NCI-H187 treated with DMSO at 0.1 percent for 48 hours (cell line): ENCODE data around the gene DHX8.
"Not testable (repeated sequence)": the region's sequence is repeated elsewhere in the genome, so short reads cannot be mapped to it uniquely, and the experiment has no call there.

Source experiments
- DNase-seq: peaks from one replicate; lab custom pipeline; 2025; lab: John Stamatoyannopoulos, UW

Gene DHX8

DNA sequence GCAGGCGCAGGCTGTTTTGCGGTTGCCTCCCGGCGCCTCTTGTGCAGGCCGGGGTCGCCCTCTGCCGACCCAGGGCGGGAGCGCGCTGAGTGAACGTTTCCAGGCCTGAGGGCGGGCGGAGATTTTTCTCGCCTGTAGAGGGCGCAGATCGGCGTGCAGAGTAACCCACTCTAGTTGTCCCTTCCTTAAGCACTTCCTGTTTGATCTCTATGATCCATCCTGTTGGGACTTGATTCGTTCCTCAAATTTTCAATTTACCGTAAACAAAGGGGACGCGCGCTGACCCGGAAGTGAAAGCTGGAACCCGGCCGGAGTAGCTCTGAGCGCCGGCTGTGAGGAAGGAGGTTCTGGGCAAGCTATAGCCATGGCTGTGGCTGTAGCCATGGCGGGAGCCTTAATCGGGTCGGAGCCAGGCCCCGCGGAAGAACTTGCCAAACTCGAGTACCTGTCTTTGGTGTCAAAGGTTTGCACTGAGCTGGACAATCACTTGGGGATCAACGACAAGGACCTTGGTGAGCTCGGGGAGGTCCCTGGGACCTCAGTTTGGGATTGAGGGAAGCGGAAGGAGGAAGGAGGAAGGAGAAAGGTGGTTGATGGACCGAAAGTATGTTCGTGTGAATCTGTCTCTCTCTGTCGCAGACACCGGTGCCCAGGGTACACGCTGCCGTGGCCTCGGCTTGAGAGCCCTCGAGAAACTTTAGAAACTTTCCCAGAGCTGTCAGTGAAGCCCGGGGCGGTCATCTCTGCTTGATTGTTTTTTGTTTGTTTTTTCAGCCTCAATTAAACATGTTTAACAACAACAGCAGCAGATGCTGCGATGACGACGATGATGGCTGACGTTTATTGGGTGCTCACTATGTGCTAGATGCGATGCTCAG lies at the start of gene DHX8:
Gene DHX8 (plus strand): TSS at position 302 of the 878 bp plus-strand sequence. CDS start 63 bp downstream, at position 365.
- DNase-seq = peak; percentile 95

DNA sequence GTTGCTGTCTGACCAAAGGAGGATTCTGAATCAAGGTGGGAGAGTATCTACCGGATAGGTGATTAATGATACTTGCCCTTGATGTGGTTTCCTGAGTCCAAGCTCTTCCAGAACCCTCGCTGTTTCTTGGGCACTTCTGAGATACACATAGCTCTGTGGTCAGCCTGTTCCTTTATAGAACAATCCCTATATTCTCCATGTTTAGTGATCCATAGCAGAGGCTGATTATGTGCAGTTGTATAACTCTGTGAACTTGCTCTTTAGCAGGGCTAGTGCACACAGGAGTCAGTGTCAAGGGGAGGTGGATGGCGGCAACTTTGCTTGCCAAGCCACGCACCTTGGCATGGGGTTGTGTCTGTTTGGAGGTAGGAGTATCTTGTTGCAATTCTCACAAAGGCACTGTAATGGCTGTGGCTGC lies 48.9 kb upstream of the DHX8 start:
- DNase-seq = no peak

DNA sequence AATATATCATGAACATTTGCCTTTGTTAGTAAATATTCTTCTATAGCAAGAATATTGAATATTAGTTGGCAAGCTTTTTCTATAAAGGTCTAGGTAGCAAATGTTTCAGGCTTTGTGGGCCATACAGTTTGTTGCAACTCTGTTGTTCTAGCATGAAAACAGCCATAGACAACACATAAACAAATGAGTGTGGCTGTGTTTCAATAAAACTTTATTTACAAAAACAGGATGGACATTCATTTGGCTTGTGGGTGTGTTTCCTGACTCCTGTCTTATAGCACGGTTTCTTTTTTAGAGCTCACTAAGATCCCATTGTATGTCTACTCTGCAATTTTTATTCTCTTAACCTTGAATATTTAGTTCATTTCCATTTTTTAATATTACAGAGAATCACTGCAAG lies 46.0 kb upstream of the DHX8 start:
- no peak for DNase-seq

DNA sequence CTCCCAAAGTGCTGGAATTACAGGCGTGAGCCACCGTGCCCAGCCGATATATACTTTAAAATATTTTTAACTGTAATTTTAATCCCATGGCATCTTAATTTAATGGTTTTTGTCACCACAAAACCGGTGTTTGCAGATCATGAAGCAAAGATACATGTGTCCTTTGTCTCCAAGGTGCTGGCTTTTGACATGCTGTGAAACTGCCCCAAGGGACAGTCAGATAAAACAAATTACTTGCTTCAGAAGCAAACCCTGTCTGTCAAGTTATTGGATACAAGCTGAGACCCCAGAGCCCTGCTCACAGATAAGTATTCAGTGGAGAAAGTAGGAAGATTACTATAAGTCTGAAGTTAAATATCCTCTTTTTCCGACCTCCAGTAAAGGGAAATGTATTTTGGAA lies 45.1 kb upstream of the DHX8 start:
- no peak for DNase-seq

DNA sequence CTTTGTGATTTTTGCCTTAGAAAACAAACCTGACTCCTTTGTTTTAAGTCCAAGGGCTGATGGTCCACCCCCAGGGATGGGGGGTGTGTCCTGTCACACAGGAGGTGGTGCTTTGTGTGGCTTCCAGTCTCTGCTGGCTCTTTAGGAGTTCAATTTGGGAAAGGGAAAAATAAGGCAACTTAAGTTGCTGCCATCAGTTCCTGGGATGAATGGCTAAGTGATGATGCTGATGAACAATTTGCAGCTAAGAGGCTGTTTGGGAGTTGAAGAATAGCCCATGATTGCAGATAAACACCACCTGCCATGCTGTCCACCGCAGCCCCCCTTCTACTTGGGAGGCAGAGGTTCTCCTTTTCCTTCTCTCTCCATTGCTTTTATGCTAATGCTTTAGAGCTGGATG lies 44.7 kb upstream of the DHX8 start:
- no peak for DNase-seq

DNA sequence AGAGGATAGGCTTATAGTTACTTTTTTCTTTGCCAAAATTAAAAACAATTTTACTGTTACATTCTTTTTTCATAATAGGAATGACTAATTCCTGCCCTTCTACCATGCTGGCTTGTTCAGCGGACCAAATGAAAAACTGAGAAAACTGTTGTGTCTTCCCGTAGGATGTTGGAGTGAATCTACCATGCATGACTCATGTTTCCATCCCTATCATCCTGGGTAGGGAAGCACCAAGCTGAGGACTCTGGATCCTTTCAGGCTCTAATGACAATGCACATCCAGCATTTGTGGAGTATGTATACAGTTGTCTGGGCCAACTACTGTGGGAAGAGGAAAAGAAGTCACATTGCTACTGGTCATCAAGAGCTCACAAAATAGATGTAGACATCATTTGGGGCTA lies 41.1 kb upstream of the DHX8 start:
- DNase-seq = no peak

DNA sequence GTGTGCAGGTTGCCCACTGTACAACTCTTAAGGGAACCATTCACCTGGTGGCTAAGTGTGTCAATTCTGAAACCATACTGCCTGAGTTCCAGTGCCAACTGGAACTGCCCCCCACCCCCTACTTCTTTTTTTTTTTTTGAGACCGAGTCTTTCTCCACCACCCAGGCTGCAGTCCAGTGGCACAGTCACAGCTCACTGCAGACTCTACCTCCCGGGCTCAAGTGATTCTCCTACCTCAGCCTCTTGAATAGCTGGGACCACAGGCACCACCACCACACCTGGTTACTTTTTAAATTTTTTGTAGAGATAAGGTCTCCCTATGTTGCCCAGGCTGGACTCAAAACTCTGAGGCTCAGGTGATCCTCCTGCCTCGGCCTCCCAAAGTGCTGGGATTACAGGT lies 40.4 kb upstream of the DHX8 start:
- no peak for DNase-seq

DNA sequence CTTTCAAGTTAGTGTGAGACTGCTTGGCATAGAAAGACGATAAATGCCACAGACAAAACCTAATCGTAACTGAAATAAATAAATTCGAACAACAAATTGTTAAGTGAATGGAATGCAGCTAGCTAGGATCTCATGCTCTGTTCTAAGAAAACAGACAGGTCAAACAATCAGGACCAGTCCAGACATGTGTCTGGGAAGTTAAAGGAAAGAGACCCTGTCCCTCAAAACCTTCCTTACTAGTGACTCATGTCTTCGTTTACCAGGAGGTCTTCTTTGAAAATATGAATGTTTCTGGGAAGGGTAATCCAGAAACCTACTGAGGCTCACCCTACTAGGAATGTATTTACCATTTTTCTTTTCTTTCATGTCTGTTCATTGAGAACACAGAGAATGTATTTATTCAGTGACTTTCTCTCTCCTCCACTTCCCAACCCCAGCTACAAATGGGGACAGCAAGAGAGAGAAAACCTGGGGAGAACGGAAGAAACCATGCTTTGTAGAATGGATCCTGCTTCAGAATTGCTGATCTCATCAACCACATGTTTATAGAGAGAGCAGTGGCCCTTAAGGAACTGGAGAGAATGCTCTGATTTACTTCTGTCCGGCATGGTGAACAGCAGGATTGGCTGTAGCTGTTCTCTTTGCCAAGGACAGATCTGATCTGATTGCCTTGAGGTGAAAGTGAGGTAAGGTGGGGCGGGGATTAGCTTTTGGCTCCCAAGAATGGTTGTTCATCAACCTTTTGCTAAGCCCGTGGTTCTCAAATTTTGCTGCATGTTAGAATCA lies 39.4 kb upstream of the DHX8 start:
- no peak for DNase-seq

DNA sequence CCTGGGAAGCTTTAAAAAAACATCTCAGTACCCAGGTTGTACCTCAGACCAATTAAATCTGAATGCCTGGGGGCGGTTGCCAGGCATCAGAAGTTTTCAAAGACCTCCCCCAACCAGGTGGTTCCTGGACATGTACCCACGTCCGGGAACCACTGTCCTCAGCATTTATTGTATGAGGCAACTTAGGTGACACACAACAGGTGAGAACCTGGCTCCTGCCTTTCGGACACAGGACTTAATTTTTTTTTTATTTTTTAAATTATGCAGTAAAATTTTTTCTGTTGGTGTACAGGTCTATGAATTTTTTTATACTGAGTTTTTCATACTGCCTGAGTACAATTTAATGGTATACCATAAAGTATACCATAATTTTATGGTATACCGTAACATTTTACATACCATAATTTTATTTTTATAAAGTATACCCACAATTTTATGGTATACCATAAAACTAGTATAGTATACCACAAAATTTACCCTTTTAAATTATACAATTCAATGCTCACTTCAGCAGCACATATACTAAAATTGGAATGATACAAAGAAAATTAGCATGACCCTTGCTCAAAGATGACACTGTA lies 38.7 kb upstream of the DHX8 start:
- DNase-seq = no peak

DNA sequence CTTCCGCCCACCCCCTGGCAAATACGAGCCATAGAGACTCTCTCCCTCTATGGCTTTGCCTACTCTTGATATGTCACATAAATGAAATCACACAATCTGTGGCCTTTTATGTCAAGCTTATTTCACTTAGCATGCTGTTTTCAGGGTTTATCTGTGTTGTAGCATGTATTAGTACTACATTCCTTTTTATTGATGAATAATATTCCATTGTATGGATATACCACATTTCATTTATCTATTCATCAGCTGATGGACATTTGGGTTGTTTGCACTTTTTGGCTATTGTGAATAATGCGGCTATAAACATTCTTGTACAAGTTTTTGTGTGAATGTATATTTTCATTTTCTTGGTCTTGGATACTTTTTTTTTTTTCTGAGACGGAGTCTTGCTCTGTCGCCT lies 37.0 kb upstream of the DHX8 start:
- DNase-seq = no peak

DNA sequence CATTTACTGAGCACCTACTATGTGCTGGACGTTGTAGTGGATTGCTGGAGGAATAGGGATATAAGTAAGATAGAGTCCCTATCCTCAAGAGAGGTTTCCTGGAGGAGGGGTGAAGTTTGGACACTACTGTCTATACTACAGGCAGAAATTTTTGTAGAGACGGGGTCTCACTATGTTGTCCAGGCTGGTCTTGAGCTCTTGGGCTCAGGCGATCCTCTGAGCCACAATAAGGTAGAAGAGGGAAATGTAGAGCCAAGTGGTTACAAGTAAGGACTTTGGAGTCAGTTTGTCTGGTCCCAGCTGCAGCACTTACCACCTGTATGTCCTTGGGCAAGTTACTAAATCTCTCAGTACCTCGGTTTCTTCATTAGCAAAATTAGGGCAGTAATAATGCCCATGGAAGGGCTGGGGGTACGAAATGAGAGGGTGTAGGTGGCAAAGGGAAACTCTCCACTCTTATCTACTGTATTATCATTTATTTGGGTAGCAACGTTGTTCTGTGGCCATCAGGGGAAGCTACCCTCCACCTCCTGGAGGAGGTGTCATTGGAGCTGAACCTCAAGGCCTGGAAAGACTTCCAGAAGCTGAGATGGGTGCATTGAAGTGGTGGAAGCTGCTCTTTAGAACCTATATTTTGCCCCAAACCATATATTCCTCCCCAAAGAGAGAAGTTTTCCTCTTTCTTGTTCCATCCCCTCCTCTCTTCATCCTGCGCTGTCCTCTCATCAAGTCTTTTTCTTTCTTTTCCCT lies 34.9 kb upstream of the DHX8 start:
- no peak for DNase-seq

DNA sequence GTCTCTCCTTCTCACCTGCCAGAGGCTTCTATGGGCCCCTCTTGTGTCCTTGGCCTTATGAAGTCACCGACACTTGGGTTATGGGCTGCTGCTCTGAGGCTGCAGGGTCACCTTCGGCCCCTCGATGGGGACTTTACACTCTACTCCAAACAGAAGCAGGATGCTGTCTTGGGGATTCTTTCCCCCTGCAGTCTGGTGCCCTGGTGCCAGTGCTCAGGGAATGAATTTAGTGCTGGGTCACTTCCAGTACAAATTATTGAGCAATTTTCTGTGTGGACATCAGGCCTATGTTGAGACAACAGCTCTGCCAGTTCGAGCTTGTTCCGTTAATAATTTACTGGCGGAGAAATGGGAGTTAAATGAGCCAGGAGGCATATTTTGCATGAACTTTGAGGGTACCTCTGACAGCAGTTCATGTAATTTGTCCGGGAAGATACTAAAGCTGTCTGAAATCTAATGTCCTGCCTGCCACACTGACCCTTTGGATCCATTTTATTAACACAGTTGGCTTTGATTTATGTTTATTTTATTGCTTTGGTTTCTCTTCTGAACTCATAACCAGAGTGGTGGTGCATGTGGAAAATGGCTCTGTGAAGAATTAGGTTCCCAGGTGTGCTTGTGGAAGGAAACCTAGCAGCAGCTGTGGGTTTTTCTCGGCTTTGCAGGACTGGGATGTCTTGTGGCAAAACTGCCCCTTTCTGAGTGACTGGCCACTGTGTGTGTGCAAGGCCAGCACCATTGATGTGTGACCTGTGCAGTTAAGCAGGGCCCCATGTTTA lies 34.1 kb upstream of the DHX8 start:
- no peak for DNase-seq

DNA sequence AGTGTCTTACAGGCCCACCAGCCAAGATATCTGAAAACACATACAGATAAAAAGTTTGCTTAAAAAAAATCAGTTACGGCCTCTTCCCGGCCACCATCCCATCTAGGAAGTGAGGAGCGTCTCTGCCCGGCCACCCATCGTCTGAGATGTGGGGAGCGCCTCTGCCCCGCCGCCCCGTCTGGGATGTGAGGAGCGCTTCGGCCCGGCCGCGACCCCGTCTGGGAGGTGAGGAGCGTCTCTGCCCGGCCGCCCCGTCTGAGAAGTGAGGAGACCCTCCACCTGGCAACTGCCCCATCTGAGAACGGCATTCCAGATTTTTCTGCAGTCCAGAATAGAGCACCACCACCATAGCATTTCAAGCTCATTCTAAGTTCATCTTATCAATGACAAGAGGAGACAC lies 33.0 kb upstream of the DHX8 start:
- DNase-seq = not testable (repeated sequence)

DNA sequence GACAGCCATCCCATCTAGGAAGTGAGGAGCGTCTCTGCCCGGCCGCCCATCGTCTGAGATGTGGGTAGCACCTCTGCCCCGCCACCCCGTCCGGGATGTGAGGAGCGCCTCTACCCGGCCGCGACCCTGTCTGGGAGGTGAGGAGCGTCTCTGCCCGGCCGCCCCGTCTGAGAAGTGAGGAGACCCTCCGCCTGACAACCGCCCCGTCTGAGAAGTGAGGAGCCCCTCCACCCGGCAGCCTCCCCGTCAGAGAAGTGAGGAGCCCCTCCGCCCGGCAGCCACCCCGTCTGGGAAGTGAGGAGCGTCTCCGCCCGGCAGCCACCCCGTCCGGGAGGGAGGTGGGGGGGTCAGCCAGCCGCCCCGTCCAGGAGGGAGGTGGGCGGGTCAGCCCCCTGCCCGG lies 32.0 kb upstream of the DHX8 start:
- DNase-seq = not testable (repeated sequence)

DNA sequence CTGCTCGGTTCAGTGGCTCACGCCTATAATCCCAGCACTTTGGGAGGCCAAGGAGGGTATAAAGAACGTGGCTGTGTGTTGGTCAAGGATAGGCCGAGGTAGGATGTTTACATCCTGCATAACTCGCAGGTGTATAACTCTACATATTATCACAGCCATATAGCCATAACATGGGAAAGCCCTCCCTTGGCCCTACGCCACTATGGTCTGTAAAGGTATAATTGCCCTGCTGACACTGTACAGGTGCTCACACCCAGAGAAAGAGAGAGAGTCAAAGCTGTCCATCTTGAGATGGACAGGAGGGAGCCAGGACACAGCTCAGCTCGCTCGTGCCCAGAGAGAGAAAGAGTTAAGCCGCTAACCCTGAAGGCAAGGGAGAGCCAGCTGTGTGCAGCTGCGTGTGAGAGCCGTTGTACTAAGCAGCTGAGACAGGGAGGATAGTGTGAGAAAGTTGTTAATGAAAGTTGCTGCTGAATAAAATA lies 30.4 kb upstream of the DHX8 start:
- no peak for DNase-seq

DNA sequence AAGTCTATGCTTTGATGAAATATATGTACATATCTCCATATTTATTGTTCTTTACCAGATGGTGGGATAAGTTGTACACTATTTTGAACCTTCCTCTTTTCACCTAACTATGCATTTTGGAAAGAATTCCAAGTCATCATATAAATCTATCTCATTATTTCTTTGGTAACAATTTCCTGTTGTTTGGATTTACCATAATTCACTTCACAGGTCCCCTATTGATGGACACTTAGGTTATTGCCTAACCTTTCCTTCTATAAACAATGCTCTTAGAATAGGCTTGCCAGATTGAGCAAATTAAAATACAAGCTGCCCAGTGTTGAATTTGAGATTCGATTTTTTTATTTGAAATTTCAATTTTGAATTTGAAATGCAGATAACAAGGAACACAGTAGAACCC lies 28.9 kb upstream of the DHX8 start:
- no peak for DNase-seq

DNA sequence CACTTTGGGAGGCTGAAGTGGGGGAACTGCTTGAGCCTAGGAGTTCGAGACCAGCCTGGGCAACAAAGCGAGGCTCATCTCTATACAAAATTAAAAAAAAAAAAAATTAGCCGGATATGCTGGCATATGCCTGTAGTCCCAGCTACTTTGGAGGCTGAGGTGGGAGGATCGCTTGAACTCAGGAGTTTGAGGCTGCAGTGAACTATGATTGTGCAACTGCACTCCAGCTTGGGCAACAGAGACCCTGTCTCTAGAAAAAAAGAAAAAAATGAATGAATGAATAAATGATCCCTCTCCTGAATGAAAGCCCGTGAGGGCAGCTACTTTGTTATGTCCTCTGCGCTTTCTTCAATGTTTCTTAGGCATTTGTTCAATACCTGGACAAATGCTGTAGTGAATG lies 27.7 kb upstream of the DHX8 start:
- no peak for DNase-seq

DNA sequence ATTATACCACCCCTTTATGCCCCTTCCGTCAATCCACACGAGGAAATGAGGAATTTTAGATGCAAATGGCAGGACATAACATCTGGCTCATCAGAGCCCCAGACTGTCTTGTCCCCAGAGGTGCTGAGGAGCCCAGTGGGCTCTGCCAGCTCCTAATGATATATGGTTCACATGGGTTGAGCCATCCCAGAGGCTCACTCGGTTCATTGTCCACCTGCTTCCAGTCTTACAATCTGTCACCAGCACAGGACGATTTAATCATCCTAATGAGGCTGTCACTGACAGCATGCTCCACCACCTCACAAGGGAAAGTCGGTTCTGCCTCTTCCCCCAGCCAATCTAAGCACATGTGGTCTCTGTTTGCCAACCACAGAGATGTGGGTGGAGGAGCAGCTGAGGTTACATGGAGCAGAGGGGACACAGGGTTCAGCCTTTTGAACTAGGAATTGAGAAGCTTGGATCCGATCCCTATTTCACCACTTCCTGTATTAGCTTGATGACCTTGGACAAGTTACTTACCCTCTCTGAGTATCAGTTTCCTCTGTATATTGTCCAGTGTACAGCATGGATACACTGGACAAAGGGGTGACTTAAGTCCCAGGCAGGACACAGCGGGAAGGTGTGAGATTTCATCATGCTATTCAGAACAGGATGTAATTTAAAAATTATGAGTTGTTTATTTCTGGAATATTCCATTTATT lies 27.0 kb upstream of the DHX8 start:
- no peak for DNase-seq

DNA sequence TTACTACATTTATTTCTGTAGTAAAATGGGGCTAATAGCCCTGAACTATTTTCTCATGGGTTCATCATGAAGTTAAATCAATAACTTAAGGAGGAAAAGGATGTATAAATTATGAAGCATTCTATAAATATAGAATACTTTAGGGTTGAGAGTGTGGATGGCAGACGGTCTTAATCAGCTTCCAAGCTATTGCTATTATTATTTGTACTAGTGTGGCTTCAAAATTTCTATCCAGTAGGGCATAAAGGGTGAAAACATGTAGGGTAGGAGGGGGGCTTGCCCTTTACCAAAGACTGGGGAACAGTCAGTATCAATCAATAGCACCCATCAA lies 26.4 kb upstream of the DHX8 start:
- no peak for DNase-seq

DNA sequence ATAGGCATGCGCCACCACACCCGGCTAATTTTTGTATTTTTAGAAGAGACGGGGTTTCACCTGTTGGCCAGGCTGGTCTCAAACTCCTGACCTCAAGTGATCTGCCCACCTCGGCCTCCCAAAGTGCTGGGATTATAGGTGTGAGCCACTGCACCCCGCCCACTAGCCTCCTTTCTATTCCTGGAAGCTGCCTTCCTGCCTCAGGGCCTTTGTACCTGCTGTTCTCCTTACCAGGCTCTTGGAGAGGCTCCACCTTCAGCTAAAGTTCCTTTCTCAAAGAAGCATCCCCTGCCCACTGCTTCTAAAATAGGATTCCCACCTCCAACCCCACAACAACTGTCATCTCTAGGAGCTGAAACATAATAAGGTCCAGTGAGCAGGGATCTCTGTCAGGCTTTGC lies 23.9 kb upstream of the DHX8 start:
- not testable (repeated sequence) for DNase-seq

DNA sequence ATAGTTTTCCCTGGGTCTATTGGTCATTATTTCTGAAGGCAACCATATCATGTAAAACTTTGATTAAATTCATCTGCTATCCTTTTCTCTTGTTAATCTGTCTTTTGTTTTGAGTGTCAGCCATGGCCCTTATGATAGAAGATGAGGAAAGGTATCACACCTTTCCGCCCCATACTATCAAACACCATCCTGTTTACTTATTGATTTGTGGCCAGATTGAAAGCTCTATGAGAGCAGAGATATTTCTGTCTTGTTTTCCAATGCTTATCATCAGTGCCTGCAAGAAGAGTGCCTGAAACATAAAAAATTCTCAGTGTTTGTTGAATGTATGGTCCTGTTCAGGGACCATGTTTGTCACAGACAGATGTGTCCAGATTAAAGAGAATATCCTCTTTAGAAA lies 22.6 kb upstream of the DHX8 start:
- DNase-seq = no peak
